NCI-H1694 (cell line): ENCODE measurements around the gene PRKCZ.
"Not testable (repeated sequence)": the region's sequence is repeated elsewhere in the genome, so short reads cannot be mapped to it uniquely, and the experiment has no call there.

Experiments used
- DNase-seq: peaks from one replicate; lab custom pipeline; 2025; lab: John Stamatoyannopoulos, UW

PRKCZ gene

DNA sequence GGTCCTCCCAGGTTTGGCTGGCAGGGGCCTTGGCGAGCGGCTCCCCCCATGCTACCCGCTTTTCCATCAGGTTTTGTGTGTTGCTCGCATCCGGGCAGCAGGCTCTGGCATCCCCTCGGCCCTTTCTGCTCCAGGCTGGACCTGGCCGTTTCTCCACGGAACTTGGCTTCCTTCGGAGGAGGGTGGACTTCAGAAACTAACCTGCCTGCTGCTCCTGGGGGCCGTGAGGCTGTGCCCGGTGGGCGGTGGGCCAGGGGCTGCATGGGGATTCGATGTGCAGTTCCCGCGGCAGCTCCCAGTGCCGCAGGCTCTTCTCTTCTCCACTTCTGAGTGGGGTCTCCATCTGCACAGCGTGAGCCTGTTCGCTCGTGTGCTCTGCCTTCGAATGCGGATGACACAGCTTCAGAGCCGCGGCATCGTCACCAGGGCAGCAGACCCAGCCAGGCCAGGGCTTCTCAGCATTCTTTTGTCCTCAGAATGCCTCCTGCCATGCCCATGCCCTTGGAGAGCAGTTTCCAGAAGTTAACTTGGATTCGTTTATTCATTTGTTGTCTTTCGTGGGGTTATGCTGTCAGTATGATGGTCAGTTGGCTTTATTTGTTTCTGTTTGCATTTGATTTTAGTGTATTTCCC is 36.4 kb downstream of the PRKCZ start:
- DNase-seq: no peak

DNA sequence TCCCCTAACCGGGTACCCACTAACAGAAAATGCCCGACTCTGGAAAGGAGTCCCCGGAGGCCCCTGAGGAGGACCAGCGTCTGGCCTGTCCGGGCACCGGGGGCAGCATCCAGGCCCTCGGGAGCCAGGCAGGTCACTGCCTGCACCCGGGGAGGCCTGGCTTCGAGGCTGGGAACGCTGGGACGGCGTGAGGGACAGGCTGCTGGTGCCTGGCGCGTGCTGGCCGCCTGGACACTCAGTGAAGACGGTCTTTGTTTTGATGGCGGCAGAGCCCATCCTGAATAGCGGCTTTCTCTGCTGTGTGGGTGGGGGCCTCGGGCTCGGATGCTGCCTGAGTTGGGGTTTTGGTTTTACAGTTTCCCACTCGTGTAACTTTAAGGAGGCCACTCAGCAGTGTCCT is 37.6 kb downstream of the PRKCZ start:
- DNase-seq: no peak

DNA sequence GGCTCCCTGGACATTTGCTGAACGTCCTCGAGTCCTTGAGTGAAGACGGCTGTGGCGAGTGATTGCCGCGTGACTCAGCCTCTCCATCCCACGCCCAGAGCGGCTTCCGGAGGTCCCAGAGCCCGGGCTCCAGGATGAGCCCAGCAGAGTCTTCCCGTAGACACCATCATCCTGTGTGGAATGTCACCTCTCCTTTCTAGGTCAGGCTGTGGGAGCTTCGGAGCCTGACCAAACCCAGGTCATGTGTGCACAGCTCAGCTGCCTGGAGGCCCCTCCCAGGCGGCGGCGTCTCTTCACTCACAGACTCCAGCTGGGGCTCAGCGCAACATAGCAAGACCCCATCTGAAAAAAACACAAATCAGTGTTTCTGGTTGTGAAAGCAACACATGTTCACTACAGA is 38.2 kb downstream of the PRKCZ start:
- DNase-seq: no peak

DNA sequence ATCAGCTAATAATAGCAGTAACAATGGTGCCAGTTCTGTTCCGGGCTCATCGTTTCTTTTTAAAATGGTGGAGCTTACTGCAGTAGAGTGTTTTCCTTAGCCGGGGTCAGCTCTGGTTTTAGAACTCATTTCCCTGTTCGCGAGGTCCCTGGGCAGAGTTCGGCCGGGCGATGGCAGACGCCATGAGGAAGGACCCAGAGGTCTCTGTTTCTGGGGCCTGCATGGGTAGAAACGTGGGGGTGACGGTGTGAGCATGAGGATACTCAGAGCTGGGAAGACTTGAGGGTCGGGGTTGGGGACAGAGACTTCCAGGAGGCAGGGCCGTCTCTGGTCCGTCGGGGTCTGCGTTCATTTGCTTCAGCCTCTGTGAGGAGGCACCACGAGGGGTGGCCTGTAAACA is 38.8 kb downstream of the PRKCZ start:
- DNase-seq: no peak

DNA sequence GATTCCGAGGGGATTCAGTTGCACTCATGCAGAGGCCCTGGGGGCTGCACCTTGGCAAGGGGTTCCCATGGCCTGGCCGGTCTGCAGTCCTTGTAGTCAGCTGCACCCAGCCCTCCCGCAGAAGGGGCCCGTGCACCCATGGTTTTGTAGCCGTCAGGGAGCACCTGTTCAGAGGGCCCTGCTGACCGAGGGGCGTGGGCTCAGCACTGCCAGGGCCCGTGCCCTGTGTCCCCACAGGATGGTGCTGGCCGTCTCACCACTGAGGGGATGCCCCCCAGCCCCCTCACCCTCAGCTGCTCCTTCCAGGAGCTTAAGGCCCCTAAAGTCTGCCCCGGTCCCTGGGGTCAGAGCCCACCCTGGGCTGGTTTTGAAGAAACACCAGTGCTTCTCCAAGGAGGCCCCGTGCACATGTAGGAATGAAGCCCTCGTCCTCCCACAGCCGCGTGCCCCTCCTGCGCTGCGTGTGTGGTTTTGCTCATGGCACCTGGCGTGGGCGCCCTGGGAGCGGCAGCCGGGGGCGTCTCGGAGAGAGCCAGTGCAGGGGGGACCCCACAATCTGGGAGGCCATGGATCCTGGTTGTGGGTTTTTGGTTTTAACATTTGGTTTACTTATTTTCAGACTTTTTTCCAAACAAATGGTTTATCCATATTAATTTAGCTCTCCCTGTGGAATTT is 40.1 kb downstream of the PRKCZ start:
- DNase-seq: no peak

DNA sequence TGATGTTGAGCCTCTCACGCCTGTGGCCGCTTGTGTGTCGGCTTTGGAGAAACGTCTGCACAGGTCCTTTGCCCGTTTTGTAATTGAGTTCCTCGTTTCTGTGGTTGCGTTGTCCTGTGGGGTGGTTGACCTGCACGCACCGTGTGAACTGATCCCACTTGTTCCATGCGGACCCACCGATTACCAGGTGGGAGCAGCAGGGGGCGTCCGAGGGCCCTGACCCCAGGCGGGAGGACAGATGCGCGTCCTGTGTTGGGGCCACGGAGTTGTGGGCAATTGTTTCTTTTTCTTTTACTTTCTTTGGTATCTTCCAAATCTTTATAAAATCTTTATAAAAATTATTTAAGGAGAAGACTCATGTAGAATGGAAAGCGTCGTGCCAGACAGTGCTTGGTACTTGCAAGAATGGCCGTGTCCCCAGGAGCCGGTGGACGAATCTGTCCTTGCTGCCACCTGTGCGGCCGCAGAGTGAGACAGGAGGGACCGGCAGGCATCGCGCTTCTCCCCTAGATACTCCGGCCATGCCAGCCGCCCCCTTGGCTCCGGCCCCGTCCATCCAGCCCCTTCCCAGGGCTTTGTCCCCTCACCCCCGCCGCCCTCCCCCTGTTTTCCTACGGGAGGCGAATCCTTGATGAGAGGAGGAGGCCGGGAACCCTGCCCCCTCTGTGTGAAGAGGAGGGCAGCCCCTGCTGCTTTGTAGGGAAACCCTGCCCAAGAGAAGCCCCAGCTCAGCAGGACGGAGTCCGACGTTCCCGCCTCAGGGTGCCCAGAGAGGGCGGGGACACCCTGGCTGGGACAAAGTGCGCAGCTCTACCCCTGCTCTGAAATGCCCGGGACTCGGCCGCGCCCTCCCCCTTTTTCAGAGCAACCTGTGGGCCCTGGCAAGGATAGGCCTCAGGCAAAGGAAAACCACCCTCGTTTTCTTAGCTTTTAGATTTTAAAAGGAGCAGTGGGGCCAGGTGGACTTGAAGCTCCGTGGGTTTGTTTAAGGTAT is 41.7 kb downstream of the PRKCZ start:
- DNase-seq: no peak

DNA sequence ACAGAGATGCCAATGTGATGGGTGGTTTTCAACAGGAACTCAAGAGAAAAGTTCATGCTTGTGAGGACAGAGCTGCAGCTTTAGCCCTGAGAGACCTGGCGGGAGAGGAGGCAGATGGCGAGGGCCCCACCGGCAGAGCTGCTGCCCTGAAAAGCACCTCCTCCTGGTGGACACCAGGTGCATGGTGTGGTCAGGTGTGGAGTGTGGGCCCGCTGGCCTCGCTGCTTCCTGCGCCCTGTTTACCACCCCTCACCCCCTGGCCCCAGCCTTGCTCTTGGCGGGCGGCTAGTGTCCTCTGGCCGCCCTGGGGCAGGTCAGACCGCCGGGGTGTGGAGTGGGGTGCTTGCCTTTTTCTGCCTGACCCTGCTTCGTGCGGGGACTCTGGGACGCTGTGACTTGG is 42.8 kb downstream of the PRKCZ start:
- DNase-seq: no peak

DNA sequence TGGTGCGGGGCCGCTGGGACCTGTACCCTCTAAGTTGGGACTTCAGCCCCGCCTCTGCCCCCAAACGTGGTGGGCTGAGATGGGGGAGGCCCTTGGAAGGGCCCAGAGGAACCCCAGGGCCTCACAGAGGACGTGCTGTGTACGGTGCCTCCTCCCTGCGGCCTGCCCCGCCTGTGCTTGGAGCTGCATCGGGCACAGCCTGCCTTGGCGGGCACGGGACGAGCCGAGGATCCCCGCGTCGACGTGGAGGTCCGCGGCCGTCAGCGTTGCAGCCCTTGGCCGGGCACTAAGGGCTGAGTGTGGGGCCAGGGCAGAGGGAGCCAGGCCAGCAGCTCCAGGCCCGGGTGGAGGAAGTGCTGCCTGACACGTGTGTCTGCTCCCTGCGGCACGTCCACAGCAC is 43.4 kb downstream of the PRKCZ start:
- no peak for DNase-seq

DNA sequence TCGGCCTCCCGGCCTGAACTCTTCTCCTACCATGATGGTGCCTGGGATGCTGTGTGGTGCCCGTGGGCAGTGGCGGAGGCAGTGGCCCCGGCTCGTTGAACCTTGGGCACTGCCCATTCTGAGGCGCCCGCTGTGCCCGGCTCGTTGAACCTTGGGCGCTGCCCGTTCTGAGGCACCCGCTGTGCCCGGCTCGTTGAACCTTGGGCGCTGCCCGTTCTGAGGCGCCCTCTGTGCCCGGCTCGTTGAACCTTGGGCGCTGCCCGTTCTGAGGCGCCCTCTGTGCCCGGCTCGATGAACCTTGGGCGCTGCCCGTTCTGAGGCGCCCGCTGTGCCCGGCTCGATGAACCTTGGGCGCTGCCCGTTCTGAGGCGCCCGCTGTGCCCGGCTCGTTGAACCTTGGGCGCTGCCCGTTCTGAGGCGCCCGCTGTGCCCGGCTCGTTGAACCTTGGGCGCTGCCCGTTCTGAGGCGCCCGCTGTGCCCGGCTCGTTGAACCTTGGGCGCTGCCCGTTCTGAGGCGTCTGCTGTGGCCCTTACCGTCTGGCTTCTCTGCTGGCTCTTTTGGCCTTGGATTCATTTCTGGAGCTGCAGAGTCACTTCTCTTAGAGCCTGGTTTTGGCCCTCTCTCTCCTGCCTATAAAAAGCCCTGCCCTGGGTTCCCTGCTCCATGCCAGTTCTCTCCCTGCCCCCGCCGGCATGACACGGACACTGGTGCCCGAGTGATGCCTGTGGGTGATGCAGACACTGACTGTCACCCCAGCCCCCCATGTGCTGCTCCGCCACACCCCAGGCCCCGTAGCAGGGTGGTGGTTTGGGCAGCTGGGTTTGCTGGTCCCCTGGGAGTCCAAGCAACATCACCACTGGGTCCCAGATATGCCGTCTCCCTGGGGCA is 44.3 kb downstream of the PRKCZ start:
- DNase-seq: not testable (repeated sequence)

DNA sequence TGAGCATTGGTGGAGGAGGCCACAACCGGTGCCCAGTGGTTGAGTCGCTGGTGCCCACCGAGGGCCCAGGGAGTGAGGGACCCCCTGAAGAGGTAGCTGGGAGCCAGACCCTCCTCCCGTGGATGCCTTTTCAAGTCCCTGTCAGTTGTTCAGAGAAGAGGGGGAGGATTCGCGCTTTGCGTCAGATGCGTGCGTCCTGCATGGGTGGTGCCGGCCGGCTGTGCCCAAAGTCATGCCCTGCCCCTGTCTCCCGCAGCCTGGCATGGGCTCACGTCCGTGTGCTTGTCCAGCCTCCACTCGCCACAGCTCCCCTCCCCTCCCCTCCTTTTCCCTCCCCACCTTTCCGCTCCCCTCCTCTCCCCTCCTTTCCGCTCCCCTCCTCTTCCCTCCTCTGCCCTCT is 45.2 kb downstream of the PRKCZ start:
- DNase-seq: no peak

DNA sequence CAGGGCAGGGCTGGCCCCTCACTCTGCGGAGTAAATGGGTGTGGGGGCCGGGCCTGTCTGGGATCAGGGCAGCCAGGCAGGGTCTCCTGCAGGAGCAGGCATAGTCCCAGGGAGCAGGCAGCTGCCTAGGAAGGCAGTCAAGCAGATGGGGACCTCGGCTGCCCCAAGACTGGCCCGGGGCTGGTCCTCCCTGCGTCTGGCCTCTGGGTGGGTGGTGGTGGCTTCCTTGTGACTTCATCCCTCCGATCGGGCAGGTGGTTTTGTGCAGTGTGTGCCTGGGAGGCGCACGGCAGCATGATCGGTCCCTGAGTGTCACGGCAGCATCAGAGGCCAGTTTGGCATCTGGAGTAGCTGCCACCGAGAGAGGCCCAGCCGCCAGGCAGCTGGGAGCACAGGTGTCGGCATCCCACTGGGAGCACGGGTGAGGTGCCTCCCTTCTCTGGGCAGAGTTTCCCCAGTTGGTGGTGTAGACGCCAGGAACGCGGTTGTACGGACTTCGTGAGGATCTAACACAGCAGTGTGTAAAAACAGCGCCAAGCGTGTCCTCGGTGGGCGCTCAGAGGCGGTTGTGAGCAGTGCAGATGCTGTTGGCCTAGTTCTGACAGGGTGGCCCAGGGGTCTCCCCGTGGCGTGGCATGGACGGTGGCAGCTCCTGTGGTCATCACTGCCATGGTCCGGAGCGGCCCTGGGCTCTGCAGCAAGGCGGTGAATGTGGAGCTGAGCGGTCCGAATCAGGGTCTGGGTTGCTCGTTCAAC is 45.9 kb downstream of the PRKCZ start:
- DNase-seq: no peak

DNA sequence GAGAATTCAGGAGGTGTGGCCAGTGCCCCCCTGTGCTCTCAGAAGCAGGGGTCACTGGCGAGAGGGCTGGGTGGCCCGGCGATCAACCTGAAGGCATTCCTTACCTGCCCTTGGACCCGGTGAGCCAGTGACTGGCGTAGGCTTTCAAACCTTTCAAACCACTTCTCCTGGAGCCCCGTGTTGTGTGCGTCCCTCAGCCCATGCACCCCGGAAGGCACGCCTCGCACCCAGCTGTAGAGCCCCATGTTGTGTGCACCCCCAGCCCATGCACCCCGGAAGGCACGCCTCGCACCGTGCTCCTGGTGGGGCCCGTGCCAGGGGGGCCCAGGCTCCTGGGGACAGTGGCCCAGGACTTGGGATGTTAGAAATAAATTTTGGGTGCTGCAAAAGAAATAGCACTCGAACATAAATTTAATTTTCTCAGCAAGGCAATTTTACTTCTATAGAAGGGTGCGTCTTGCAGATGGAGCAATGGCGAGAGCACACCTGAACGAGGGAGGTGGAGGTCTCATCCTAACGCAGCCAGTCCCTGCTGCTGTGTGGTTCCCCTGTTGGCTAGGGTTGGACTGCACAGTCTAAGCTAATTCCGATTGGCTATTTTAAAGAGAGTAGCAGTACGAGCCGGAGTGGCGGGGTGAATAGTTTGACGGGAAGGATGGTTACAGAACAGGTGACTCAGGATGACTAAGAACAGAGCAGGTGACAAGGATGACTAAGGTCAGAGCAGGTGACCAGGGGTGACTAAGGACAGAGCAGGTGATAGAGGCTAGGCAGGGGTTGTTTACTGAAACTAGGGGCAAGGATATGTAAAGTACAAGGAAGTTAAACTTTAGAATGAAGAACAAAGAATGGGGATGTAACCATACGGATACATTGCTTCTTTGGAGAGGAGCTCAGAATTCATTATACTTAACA is 47.4 kb downstream of the PRKCZ start:
- DNase-seq: no peak

DNA sequence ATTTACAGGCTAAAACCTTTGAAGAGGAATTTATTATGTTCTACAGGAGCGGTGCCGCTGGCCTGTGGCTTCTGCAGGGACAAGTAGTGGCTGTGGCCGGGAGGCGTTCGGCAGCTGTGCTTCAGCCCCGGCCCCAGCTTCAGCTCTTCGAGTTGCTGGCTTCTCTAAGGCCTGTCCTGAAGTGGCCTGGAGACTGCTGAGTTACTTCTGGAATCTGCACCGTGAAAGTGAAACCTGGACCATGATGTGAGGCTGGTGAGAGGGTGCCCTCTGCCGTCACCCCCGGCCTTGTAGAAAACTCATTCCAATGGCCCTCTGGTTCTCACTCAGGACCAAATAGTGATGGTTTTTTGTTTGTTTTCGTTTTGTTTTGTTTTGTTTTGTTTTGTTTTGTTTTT is 48.1 kb downstream of the PRKCZ start:
- DNase-seq: no peak

DNA sequence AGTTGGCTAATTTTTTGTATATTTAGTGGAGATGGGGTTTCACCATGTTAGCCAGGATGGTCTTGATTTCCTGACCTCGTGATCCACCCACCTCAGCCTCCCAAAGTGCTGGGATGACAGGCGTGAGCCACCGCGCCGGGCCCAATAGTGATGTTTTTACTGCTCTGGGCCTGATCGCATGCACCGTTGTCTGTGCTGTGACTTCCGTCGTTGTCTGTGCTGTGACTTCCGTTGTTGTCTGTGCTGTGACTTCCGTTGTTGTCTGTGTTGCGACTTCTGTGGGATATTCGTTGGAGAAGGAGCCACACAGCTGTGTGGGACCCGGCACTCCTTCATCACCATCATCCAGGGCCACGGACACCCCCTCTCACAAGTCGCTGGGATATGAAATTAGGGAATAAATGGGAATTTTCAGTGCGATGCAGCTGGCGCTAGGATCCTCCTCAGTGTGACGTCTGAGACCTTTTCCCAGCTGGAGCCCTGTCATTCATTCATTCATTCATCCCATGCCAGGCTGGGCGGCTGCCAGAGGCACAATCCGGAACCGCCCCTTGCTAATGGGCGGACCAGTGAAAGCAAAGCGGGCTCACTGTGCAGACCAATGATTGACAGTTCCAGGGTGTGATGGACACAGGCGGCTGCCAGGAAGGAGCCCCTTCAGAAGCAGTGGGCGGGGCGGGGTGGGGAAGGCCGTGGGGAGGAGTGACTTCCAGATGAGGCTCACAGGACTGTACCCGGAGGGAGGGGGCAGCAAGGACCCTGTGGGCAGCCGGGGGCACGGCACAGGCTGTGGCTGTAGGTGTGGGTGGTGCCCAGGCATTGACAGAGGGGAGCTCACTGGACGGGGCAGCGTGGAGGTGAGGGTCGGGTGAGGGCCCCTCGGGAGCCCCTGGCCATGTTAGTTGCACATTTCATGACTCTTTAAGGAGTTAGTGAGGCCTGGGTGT is 48.9 kb downstream of the PRKCZ start:
- DNase-seq: no peak

DNA sequence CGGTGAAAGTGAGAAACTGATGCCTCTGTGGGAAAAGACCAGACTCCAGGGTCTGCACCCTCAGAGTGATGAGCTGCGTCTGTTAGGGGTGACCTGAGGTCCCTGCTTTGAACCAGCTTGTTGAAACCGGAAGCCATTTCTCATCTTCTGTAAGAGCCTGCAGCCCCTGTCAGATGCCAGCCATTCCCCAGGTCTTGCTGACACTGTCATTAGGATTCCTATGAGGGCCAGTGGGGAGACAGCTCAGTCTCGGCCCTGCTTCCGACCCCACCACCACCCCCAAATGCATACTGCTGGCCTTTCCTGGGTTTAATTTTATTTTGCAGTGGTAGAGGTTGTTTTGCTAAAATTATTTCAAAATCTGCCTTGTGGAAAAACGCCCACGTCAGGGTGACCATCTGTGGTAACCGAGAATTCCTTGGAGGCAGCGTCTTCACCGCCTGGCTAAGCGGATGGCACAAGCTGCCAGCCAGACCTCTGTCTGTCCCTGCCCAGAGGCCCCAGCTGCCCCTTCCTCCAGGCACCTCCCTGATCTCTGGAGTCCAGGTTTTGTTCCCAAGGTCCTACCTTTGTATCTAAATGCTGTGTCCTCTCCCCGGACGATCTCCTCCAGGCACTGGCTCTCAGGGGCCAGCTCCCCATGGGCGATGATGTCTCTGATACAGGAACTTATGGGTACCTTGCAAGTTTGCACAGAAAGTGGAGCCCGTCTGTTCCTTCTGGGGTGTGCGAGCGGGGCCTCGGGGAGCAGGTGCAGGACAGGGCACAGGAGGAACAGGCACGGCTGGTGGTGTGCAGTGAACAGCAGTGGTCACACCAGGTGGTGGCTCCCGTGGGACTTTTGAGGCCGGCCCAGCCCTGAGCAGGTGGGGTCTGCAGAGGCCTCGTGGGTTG is 49.9 kb downstream of the PRKCZ start:
- no peak for DNase-seq

DNA sequence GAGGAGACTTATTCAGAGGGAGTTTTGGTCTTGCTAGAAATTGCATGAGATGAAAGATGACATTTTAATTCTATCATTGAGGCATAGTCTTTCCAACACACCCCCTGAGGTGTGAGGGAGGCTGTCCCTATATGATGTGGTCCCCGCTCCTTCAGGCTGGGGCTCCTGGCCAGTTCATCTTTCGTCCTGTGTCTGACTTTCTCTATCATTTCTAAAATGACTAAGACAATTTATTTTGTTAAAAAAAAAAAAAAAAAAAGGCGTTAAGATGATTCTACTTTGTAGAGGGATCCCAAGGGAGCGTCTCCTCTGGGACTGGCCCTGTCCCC is 50.5 kb downstream of the PRKCZ start:
- DNase-seq: no peak

DNA sequence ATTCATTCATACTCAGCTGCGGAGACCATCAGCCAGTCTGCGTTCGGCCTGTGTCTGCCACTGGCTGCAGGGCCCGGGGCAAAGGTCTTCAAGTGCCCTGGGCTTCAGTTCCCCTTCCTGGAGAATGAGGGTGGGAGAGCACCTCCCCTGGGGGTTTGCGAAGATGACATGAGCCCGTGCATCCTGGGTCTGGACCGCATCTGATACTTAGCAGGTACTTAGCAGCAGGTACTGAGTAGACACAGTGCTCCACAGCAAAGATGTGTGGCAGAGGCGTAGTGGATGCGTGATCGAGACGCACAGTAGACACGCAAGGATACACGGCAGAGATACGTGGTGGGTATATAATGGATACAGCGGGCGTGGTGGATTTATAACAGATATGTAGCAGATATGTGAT is 51.3 kb downstream of the PRKCZ start:
- no peak for DNase-seq

DNA sequence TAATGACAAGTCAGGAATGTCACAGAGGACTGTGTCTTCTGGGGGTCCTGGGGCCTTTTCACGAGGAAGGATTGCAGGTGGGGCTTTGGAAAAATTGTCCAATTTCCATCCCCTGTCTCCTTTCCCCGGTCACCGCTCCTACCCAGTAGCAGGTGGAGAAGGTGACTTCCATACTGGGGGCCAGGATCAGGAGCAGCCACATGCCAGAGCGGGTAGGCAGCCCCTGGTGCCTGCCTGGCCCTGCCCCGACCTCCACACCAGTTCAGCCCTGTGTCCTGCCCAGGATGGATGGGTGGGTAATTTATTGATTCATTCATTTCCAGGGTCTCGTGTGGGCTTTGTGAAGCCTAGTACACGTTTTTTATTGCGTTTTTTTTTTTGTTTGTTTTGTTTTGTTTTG is 51.7 kb downstream of the PRKCZ start:
- DNase-seq: no peak
